SK-N-SH treated with all-trans-retinoic acid at 6 μM for 48 hours (cell line): Measurements from ENCODE around the gene CDK5RAP2.

Source experiments
- ATAC-seq: fragments of 200-7000 bp; cut with Tn5 transposase; 3 replicates; pipeline ENCODE4 v1.9.1; 2020; ENCODE audit warnings: mild to moderate bottlenecking, moderate library complexity
- ARNTL ChIP-seq: fragments of 450-650 bp; formaldehyde crosslinking; IDR thresholded peaks from 2 replicates; pipeline ENCODE4 v1.5.0; 2020; ENCODE audit warnings: low read depth, mild to moderate bottlenecking, moderate library complexity, borderline replicate concordance
- BACH2 ChIP-seq: fragments of 250-450 bp; sonication (Bioruptor Pico); IDR thresholded peaks from 2 replicates; pipeline ENCODE4 v1.9.0; 2021; ENCODE audit warnings: mild to moderate bottlenecking, borderline replicate concordance
- CREB5 ChIP-seq: fragments of 250-450 bp; sonication (Bioruptor Pico); IDR thresholded peaks from 2 replicates; pipeline ENCODE4 v1.5.1; 2020; ENCODE audit warnings: low read depth, mild to moderate bottlenecking, moderate library complexity
- CSDC2 ChIP-seq: fragments of 250-450 bp; sonication (Bioruptor Pico); IDR thresholded peaks from 2 replicates; pipeline ENCODE4 v1.5.0; 2020; ENCODE audit warnings: mild to moderate bottlenecking, moderate library complexity
- CSRNP3 ChIP-seq: fragments of 250-450 bp; sonication (Bioruptor Pico); IDR thresholded peaks from 2 replicates; pipeline ENCODE4 v1.5.1; 2021; ENCODE audit warnings: mild to moderate bottlenecking, moderate library complexity
- ESRRG ChIP-seq: fragments of 250-450 bp; sonication (Bioruptor Pico); IDR thresholded peaks from 2 replicates; pipeline ENCODE4 v1.6.1; 2021; ENCODE audit warnings: mild to moderate bottlenecking
- GLIS3 ChIP-seq: fragments of 250-450 bp; sonication (Bioruptor Pico); IDR thresholded peaks from 2 replicates; pipeline ENCODE4 v1.5.0; 2020; ENCODE audit warnings: mild to moderate bottlenecking, moderate library complexity
- OSR1 ChIP-seq: fragments of 250-450 bp; sonication (Bioruptor Pico); IDR thresholded peaks from 2 replicates; pipeline ENCODE4 v1.8.0; 2022; ENCODE audit warnings: moderate library complexity, mild to moderate bottlenecking, inconsistent platforms
- PATZ1 ChIP-seq: fragments of 250-450 bp; sonication (Bioruptor Pico); IDR thresholded peaks from 2 replicates; pipeline ENCODE4 v1.8.0; 2020; ENCODE audit warnings: mild to moderate bottlenecking, moderate library complexity, borderline replicate concordance
- POU6F1 ChIP-seq: fragments of 250-450 bp; sonication (Bioruptor Pico); IDR thresholded peaks from 2 replicates; pipeline ENCODE4 v1.8.0; 2021; ENCODE audit warnings: low read depth, mild to moderate bottlenecking, moderate library complexity, borderline replicate concordance
- PPARA ChIP-seq: fragments of 250-450 bp; sonication (Bioruptor Pico); IDR thresholded peaks from 2 replicates; pipeline ENCODE4 v1.5.0; 2020; ENCODE audit warnings: mild to moderate bottlenecking, borderline replicate concordance
- SNAI2 ChIP-seq: fragments of 250-450 bp; sonication (Bioruptor Pico); IDR thresholded peaks from 2 replicates; pipeline ENCODE4 v1.5.0; 2020; ENCODE audit warnings: mild to moderate bottlenecking, moderate library complexity
- TCF4 ChIP-seq: fragments of 250-450 bp; sonication (Bioruptor Pico); IDR thresholded peaks from 2 replicates; pipeline ENCODE4 v1.8.0; 2021; ENCODE audit warnings: mild to moderate bottlenecking, moderate library complexity, borderline replicate concordance
- TOX ChIP-seq: fragments of 250-450 bp; sonication (Bioruptor Pico); IDR thresholded peaks from 2 replicates; pipeline ENCODE4 v1.8.0; 2021; ENCODE audit warnings: mild to moderate bottlenecking, moderate library complexity, borderline replicate concordance
- TSHZ2 ChIP-seq: fragments of 250-450 bp; sonication (Bioruptor Pico); IDR thresholded peaks from 2 replicates; pipeline ENCODE4 v1.5.0; 2020; ENCODE audit warnings: mild to moderate bottlenecking, moderate library complexity
- ZC3H10 ChIP-seq: fragments of 250-450 bp; sonication (Bioruptor Pico); IDR thresholded peaks from 2 replicates; pipeline ENCODE4 v1.5.1; 2021; ENCODE audit warnings: mild to moderate bottlenecking, moderate library complexity
- ZFP3 ChIP-seq: fragments of 250-450 bp; sonication (Bioruptor Pico); IDR thresholded peaks from 2 replicates; pipeline ENCODE4 v1.5.0; 2020; ENCODE audit warnings: mild to moderate bottlenecking, moderate library complexity
- ZNF565 ChIP-seq: fragments of 450-650 bp; formaldehyde crosslinking; conservative IDR thresholded peaks from 2 replicates; pipeline ENCODE4 v1.5.0; 2020; ENCODE audit warnings: low read depth, mild to moderate bottlenecking, moderate library complexity
- ZNF70 ChIP-seq: fragments of 450-650 bp; formaldehyde crosslinking; IDR thresholded peaks from 2 replicates; pipeline ENCODE4 v1.5.0; 2020; ENCODE audit warnings: mild to moderate bottlenecking, moderate library complexity
- ZNF8 ChIP-seq: fragments of 450-650 bp; formaldehyde crosslinking; IDR thresholded peaks from 2 replicates; pipeline ENCODE4 v1.5.0; 2020; ENCODE audit warnings: mild to moderate bottlenecking, moderate library complexity

Gene CDK5RAP2

GRCh38 chr9:120541921-120542320, 38.0 kb downstream of the CDK5RAP2 start:
- ATAC-seq = no peak

GRCh38 chr9:120539951-120540350, 40.0 kb downstream of the CDK5RAP2 start:
- ATAC-seq = no peak
- TF ChIP-seq PPARA (CRISPR knock-in tag) (no peak), GLIS3 (no peak), ARNTL (CRISPR knock-in tag) (no peak), ZNF8 (no peak), PATZ1 (CRISPR knock-in tag) (no peak), CSDC2 (CRISPR knock-in tag) (no peak), TCF4 (no peak), SNAI2 (no peak), ZC3H10 (CRISPR knock-in tag) (no peak), ZFP3 (CRISPR knock-in tag) (no peak), TSHZ2 (CRISPR knock-in tag) (no peak), ESRRG (CRISPR knock-in tag) (no peak)

More at GRCh38 chr9:120541921-120542320, 38.0 kb downstream of the CDK5RAP2 start:
- TF ChIP-seq TCF4 (no peak), GLIS3 (no peak), ESRRG (CRISPR knock-in tag) (no peak), ZNF70 (no peak), ZC3H10 (CRISPR knock-in tag) (no peak), BACH2 (no peak), CREB5 (CRISPR knock-in tag) (no peak), ZNF565 (no peak), ARNTL (CRISPR knock-in tag) (no peak), POU6F1 (CRISPR knock-in tag) (no peak), CSRNP3 (CRISPR knock-in tag) (no peak), CSDC2 (CRISPR knock-in tag) (no peak), SNAI2 (no peak), OSR1 (CRISPR knock-in tag) (no peak), TOX (no peak), PPARA (CRISPR knock-in tag) (no peak), ZFP3 (CRISPR knock-in tag) (no peak), TSHZ2 (CRISPR knock-in tag) (no peak)
- TF ChIP-seq, all 23 proteins: peak for 0
